ENCODE results near the gene SNX4.

- no peak for TF ChIP-seq POLR2AphosphoS5 (IDR thresholded peaks at IDR 0.05; ENCODE audit: borderline replicate concordance, low read depth, low read length)
- no peak for TF ChIP-seq EZH2 (IDR thresholded peaks at IDR 0.05)
- no peak for TF ChIP-seq FOXP2 (optimal IDR thresholded peaks at IDR 0.05; ENCODE audit: control extremely low read depth, extremely low read length, insufficient read depth)
These were observed 59.8 kb downstream of the SNX4 start for GRCh38 chr3:125460233-125460632.
